ENCODE measurements around the gene NKIRAS2. TPM values are rescaled to one million over a fixed set of nuclear protein-coding genes. Genes with fewer than 3 reads are reported as not detected.

The NKIRAS2 gene
- total and polyA plus RNA-seq, 2 of the 13 experiments (the other 11 are each of a cell fraction or from before 2014, with no cell fraction given), result 27.9 to 42.0 TPM

DNA sequence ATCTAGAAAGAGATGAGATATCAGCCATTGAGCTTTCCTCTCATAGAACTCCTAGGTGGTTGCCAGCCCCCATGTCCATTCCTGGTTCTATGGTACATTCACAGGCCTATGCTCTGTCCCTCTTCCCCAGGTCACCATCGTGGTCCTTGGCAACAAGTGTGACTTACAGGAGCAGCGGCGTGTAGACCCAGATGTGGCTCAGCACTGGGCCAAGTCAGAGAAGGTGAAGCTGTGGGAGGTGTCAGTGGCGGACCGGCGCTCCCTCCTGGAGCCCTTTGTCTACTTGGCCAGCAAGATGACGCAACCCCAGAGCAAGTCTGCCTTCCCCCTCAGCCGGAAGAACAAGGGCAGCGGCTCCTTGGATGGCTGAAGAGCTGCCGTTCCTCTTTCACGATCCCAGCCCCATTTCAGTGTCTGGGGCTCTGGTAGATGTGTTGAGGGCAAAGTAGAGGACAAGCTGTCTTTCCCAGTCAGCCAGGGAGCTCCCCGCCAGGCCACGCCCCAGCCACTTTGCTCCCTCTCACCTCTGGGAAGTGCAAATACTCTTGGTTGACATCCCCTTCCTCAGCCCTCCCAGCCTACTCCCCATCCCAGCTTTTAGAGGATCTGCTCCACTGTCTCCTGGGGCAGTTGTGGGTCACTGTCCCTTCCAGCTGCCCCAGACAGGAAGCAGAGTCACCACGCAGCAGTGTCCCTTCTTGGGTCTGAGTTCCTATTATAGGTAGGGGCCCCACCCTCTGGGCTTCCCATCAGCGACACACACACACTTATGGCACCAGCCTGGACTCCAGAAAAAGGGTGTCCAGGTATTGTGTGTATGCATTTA is 3.8 kb downstream of the NKIRAS2 start:
- H4K20me1 ChIP-seq (ENCODE audit: insufficient read depth, low read length), result no peaks in the 10 kb centered on the region
- intact Hi-C loops (cut with micrococcal nuclease; ENCODE audit: unreplicated experiment) (loop anchor here (2.0 kb wide), 2 partner anchors 43 to 93 kb away; no protein-coding TSS in a partner anchor), in situ Hi-C loops (cut with HindIII; ENCODE audit: extremely low pct_ligation_motif_present, low pct_unique_long_range_greater_than_20kb) (no loop called here)
- peaks cover 9 to 27% of the 10 kb centered on the region in 2 experiments for H3K36me3 ChIP-seq (replicated peaks in 1 of 2; ENCODE audit: control insufficient read depth in 1 of 2, insufficient read depth in 2 of 2, low read length in 2 of 2)
- peaks cover 62% of the 10 kb centered on the region for H3K4me1 ChIP-seq (ENCODE audit: insufficient read depth, low read length)
- H3K9ac ChIP-seq (ENCODE audit: insufficient read depth, low read depth, low read length), result no peak overlapping the region
- FAIRE-seq, result no peak
- H3K27ac ChIP-seq (ENCODE audit: extremely low read length, insufficient read depth, low read length), result peak overlapping the region; percentile 30
- POLR2A ChIA-PET, result interaction anchor here (1.0 to 5.1 kb wide), 6 partner anchors 8 to 130 kb away, joined by 3 to 35 read pairs (median 4); partner anchors contain the start of gene CNP
- H3K79me2 ChIP-seq (ENCODE audit: insufficient read depth, low read length), result peaks cover 17% of the 10 kb centered on the region
- H3K9me3 ChIP-seq (ENCODE audit: low read length), result no peaks in the 10 kb centered on the region
- BruUV-seq (replicated peaks), result no TSS peak
- no peak for ATAC-seq
- no peak for DNase-seq (ENCODE audit: low spot score)
- CTCF ChIA-PET (ENCODE audit: low intra/inter-chr PET ratio, low total read pairs), result interaction anchor here (0.9 to 2.3 kb wide), 4 partner anchors 43 to 112 kb away, joined by 4 to 20 read pairs (median 14); no protein-coding TSS in a partner anchor
- H3K4me3 ChIP-seq (replicated peaks in 1 of 3; ENCODE audit: insufficient read depth in 1 of 3, low read depth in 2 of 3, low read length in 3 of 3), result no peak overlapping the region
- no peaks in the 10 kb centered on the region; a peak in 1 of 5 replicates for H3K27me3 ChIP-seq (ENCODE audit: control insufficient read depth in 1 of 2, insufficient read depth in 2 of 2, low read length in 2 of 2)
- 86% methylated on average over 15 of the region's 15 CpGs for WGBS (ENCODE audit: low lambda C conversion rate)
- H2AFZ ChIP-seq (ENCODE audit: low read length), result no peak overlapping the region
- no peak for TF ChIP-seq KLF16 (CRISPR knock-in tag; IDR thresholded peaks at IDR 0.05)
- TF ChIP-seq ZBTB33 (CRISPR knock-in tag; IDR thresholded peaks at IDR 0.05), result peak; percentile 96
- 0 out of 2 replicates have a peak, but pooled peaks have one; percentile 22 for TF ChIP-seq YEATS2 (CRISPR knock-in tag; IDR thresholded peaks at IDR 0.05; ENCODE audit: borderline replicate concordance)
- no peak for TF ChIP-seq SNAPC2 (CRISPR knock-in tag; IDR thresholded peaks at IDR 0.05)
- peak; percentile 73 for TF ChIP-seq CEBPB (IDR thresholded peaks at IDR 0.05; ENCODE audit: borderline replicate concordance, low read depth, low read length)
- peak; percentile 33; the same call in 1 of the 2 replicates for TF ChIP-seq CEBPG (CRISPR knock-in tag; IDR thresholded peaks at IDR 0.05)
- TF ChIP-seq NRL (CRISPR knock-in tag; IDR thresholded peaks at IDR 0.05; ENCODE audit: borderline replicate concordance), result peak; percentile 43; the same call in 1 of the 2 replicates
- H3K4me2 ChIP-seq (ENCODE audit: low read depth, low read length), result no peak overlapping the region

Data from HepG2 (cell line).